SK-N-DZ (cell line): ENCODE data around the gene WWOX.

ENCODE experiments used
- DNase-seq: peaks from one replicate; pipeline ENCODE4 v3.0.0-alpha.2; 2015; ENCODE audit warnings: low spot score

WWOX gene

GRCh38 chr16:79054211-79054984 is 954.9 kb downstream of the WWOX start:
- DNase-seq = no peak

DNA sequence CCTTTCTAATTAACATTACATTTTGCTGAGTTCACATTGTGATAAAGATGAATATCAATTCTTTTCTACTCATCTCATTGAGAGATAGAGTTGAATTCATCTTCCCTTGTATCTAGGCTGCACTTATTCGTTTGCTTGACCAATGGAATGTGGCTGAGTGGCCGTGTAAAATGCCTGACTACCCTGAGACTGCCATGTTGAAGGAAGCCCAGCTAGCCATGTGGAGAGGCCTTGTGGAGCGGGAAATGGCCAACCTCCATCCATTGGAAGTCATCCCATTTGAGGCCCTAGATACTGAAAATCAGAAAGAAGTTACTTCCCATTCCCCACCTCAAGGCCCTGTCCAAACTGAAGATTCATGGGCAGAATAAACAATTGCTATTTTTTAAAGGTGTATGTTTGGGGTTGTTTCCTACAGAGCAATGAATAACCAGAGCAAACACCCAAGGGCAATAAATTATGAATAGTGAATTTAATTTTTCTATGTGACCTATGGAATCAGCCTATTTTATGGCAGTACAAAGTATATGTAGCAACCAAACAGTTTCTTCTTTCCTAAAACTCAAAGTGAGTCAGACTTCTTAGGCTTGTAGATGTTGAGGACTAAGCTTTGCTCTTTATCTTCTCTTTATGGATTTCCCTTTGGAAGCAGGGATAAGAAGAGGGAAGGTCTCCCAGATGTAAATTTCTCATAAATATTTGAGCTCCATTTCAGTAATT is 956.0 kb downstream of the WWOX start:
- no peak for DNase-seq

GRCh38 chr16:79061181-79061580 is 961.7 kb downstream of the WWOX start:
- no peak for DNase-seq

DNA sequence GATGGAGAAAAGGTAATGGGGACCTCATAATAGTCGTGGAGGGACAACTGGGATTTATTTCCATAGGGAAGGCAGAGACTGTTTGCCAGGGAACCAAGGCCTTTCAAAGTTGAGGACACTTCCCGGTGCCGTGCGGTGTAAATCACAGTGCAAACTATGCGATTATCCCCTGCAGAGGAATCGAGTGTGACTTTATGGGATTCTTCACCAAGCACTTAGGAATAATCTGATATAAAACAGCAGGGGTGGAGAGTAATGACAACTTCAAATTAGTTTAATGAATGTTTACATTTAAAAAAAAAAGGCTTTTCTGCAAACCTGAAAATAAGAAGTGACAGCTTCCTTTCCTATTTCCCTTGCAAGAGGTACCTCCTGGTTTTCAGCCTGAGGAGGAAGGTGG is 962.9 kb downstream of the WWOX start:
- no peak for DNase-seq

GRCh38 chr16:79062821-79063220 is 963.4 kb downstream of the WWOX start:
- no peak for DNase-seq

- no peak for DNase-seq
These were observed 965.0 kb downstream of the WWOX start for GRCh38 chr16:79064256-79064972.

GRCh38 chr16:79066561-79066960 is 967.1 kb downstream of the WWOX start:
- DNase-seq = no peak

- no peak for DNase-seq
These were observed 968.1 kb downstream of the WWOX start for GRCh38 chr16:79067600-79067999.

GRCh38 chr16:79069121-79069520 is 969.7 kb downstream of the WWOX start:
- DNase-seq = no peak

DNA sequence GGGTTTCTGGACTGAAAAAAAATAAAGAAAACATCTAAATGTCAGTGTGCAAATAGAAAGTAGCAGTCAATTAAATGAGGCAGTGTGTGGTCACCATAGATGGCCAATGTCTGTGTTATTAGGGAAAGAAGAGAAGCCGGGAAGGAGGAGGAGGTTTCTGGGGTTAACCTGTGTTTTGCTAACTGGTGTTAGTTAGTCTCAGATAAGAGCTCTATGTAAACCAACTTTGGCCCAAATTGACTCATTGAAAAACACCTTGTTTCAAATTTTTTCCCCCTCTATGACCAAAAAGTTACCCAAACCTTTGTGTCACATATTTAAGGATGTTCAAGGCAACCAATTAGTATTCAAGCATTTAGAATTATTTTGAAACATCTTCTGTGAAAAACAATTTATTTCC is 970.2 kb downstream of the WWOX start:
- DNase-seq = no peak

GRCh38 chr16:79071424-79071823 is 972.0 kb downstream of the WWOX start:
- no peak for DNase-seq

DNA sequence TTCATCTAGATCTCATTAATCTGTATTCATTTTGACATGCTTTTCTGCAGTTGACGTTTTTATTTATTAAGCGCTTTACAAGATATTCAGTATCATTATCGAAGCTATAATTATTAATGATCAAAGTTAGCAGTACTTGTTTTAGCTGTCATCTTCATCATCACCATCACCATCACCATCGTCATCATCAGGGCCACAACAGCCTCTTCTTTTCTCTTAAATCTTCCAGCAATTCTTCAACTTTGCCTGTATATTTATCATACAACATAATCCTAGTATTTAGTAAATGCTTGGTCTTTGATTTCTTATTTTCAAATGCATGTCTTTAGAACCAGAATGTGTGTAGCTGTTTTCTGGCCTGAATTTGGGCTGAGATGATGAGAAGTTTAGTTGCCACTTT is 973.1 kb downstream of the WWOX start:
- DNase-seq = no peak

DNA sequence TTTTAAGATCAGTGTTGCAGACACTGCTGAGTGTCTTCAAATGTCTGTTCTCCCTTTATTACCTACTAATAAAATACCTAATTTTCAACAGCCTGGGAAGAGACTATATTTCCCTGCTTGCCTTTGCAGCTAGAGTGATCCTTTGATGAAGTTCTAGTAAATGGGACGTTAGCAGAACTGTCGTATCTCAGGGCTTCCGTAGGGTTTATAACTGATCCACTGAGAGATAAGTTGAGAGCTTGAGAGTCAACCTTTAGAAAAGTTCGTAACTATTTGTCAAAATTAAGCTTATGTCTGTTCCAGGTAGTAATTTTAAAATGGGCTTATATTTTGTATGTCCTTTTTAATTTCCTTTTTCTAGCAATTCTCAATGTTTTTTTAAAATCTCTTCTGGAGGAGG is 974.1 kb downstream of the WWOX start:
- no peak for DNase-seq

DNA sequence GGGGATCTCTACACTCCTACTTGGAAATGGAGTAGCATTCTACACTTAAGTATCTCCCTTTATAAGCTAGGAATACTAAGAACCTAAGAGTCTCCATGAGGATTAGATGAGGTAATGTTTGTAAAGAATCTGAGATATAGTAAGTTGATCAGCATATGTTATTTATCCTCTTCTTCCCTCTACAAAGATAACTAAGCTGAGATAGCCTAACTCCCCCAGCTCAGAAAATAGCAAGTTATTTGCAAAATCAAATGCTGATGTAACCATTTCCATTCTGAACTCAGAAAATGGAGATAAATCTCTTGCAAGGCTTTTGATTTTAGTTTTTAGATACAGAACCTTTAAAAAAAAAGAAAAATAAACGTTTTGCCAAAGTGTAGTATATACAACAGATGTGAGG is 975.1 kb downstream of the WWOX start:
- DNase-seq = no peak

DNA sequence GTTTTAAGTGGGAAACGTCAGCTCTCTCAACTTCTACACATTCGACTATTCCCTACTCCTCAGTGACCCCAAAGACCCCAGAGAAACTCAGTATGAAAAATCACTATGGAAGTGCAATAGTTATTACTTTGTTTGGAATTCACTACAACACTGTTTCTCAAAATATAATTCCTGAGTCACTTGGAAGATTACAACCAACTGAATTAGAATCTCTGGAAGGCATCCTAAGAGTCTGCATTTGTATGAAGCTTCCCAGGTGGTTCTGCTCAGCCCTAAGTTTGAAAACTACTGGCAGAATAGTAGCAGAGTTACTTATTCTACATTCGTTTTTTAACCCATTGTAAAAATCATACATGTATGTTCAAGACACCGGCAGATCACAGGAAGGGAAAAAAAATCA is 975.5 kb downstream of the WWOX start:
- DNase-seq = no peak

DNA sequence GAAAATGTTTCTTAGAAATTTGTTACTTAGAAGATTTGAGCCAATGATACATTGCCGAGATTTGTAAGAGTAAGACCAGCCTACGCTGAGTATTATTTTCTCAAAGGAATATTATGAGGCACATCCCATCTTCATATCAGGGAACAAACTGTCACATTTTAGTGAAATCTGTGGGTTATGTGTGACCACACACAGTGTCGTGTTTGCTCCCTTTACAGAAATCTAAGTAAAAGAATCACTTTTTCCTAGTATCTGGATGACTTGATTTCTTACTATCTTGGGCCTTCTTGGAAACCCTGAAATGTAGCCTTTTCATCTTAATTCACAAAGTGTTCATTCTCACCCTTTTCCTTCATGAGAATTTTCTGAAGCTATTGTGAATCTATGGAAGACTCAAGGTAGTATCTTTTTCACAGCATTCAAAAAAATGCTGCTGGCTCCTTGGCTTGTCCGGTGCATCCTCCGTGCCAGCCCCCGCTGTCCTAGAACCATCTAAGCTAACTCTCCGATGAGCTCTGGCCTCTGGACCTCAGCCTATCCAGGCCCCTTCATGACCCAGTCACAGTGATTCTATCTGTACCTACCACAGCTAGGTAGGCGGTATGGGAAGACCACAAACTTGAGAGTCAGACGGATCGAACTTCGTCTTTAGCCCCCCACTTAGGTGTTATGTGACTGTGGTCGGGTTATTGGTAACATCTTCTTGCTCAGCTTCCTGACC is 976.8 kb downstream of the WWOX start:
- DNase-seq = no peak

DNA sequence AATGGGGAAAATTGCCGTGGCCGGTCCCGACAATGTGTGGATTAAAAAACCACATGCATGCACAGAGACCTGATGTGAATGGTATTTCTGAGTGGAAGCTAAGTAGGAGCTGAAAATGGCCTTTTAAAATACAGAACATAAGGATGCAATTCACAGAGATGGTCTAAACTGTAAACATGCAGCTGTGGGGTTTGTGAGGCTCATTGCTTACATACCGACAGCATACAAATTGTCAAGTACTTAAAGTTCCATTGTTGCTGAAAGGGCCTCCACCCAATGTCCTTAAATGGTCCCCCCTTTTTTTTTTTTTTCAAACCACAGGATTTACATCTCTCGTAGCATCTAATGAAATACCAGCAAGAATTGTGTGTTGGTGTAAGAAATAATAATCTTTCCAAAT is 977.9 kb downstream of the WWOX start:
- no peak for DNase-seq

GRCh38 chr16:79079656-79080420 is 980.4 kb downstream of the WWOX start:
- DNase-seq = no peak

DNA sequence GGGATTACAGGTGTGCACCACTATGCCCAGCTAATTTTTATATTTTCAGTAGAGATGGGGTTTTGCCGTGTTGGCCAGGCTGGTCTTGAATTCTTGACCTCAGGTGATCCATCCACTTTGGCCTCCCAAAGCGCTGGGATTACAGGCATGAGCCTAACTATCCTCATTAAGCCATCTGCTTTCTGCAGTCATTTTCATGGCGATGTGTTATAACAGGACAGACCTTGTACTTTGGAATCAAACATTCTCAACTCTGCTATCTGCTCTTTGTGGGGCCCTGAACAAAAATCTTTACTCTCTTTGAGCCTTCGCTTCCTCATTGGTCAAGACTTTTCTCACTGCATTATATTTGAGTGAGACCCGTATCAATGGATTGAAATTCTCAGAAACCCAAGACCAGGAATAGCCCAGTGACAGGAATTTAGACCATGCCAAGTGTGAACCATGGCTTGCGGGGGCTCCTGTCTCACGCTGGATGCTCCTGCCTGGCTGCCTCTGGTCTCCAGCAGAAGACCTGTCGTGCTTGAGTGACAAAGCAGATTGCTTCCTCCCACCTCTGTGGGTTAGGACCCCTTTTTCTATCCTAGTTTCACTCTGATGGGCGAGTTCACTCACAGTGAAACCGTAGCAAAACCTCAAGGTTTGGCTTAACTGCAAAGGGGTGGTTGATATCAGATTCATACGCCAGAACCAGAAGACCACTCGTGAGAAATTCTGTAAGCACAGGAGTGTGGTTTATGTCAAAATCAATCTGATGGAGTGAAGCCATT is 982.0 kb downstream of the WWOX start:
- peak; percentile 23 for DNase-seq

DNA sequence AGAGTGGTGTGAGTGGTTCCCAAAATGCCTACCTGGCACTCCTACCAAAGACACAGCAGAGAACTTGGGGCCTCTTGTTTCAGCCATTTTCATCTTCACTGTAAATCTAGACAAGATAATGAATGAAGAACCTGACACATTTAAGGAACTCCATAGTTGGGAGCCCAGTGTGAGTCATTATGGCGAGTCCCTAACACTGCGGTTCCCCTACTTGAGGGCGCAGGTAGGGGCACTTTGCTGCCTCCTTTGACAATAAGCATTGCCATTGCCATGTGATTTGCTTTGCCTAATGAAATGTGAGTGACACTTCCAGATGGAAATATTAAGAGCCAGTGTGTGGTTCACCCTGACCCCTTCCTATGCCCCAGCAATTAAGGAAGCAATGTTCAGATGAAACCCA is 983.5 kb downstream of the WWOX start:
- no peak for DNase-seq
